Mesothelial cell of epicardium (in vitro differentiated cells): Measurements from ENCODE around the gene EHMT1. TPM values are rescaled to one million over a fixed set of nuclear protein-coding genes. Genes with fewer than 3 reads are reported as not detected.

Experiments
- DNase-seq, 2 experiments: peaks; one replicate each; pipeline ENCODE4 v3.0.0; 2021; ENCODE audit warnings: low spot score in 2 of 2; ENCODE audit not compliant: unreplicated experiment in 2 of 2
- H3K27ac Mint-ChIP-seq: 2 replicates; pipeline ENCODE4 v1.8.0; 2021; ENCODE audit warnings: mixed read lengths
- H3K27me3 Mint-ChIP-seq: 2 replicates; pipeline ENCODE4 v1.8.0; 2021; ENCODE audit warnings: low read depth, mixed read lengths
- H3K36me3 Mint-ChIP-seq: 2 replicates; pipeline ENCODE4 v1.8.0; 2021; ENCODE audit warnings: mixed read lengths
- H3K4me1 Mint-ChIP-seq: 2 replicates; pipeline ENCODE4 v1.8.0; 2021; ENCODE audit warnings: mixed read lengths
- H3K4me3 Mint-ChIP-seq: 2 replicates; pipeline ENCODE4 v1.8.0; 2021; ENCODE audit warnings: mild to moderate bottlenecking, moderate library complexity, mixed read lengths
- H3K9me3 Mint-ChIP-seq: 2 replicates; pipeline ENCODE4 v1.8.0; 2021; ENCODE audit warnings: mixed read lengths
- CTCF ChIP-seq: fragments of 200-600 bp; sonication (generic); IDR thresholded peaks from one replicate; pipeline ENCODE4 v1.5.0; 2021; ENCODE audit warnings: antibody characterized with exemption; ENCODE audit not compliant: unreplicated experiment
- total RNA-seq: library from RNA; stranded (reverse); gene quantifications from 3 replicates; pipeline ENCODE4 v1.2.1, GENCODE V29; 2021

The EHMT1 gene
- total RNA-seq, 1 donor from 2014 or later: 147 TPM

- H3K27me3 Mint-ChIP-seq: no peaks in the 10 kb centered on the region
- H3K9me3 Mint-ChIP-seq: no peaks in the 10 kb centered on the region
- no peak for TF ChIP-seq CTCF
- H3K4me1 Mint-ChIP-seq: peaks cover 54% of the 10 kb centered on the region
- no peak overlapping the region for H3K4me3 Mint-ChIP-seq
- DNase-seq: no peak
- H3K27ac Mint-ChIP-seq: no peak overlapping the region
- H3K36me3 Mint-ChIP-seq: peaks cover 17% of the 10 kb centered on the region
Measured at GRCh38 chr9:137669261-137669672, 50.5 kb downstream of the EHMT1 start.

GRCh38 chr9:137670391-137671195, 51.8 kb downstream of the EHMT1 start:
- Mint-ChIP-seq H3K4me3 (no peak overlapping the region), H3K9me3 (no peaks in the 10 kb centered on the region), H3K4me1 (peaks cover 55% of the 10 kb centered on the region), H3K27ac (peak overlapping the region; percentile 60), H3K36me3 (peaks cover 17% of the 10 kb centered on the region), H3K27me3 (no peaks in the 10 kb centered on the region)
- DNase-seq: no peak
- TF ChIP-seq CTCF: no peak

GRCh38 chr9:137671196-137671538, 52.4 kb downstream of the EHMT1 start:
- H3K27me3 Mint-ChIP-seq: no peaks in the 10 kb centered on the region
- peaks cover 17% of the 10 kb centered on the region for H3K36me3 Mint-ChIP-seq
- no peak for TF ChIP-seq CTCF
- no peak overlapping the region for H3K27ac Mint-ChIP-seq
- peaks cover 51% of the 10 kb centered on the region for H3K4me1 Mint-ChIP-seq
- no peak overlapping the region for H3K4me3 Mint-ChIP-seq
- no peak for DNase-seq
- no peaks in the 10 kb centered on the region for H3K9me3 Mint-ChIP-seq

- H3K27ac Mint-ChIP-seq: no peak overlapping the region
- H3K4me1 Mint-ChIP-seq: peaks cover 45% of the 10 kb centered on the region
- DNase-seq: no peak
- H3K4me3 Mint-ChIP-seq: no peak overlapping the region
- peaks cover 17% of the 10 kb centered on the region for H3K36me3 Mint-ChIP-seq
- H3K27me3 Mint-ChIP-seq: no peaks in the 10 kb centered on the region
- H3K9me3 Mint-ChIP-seq: no peaks in the 10 kb centered on the region
- no peak for TF ChIP-seq CTCF
Measured at GRCh38 chr9:137671721-137672120, 52.9 kb downstream of the EHMT1 start.

GRCh38 chr9:137672907-137673791, 54.3 kb downstream of the EHMT1 start:
- Mint-ChIP-seq H3K27me3 (no peaks in the 10 kb centered on the region), H3K36me3 (peaks cover 17% of the 10 kb centered on the region), H3K4me3 (no peak overlapping the region), H3K27ac (peak overlapping the region; percentile 61), H3K9me3 (no peaks in the 10 kb centered on the region), H3K4me1 (peaks cover 35% of the 10 kb centered on the region)
- peak; percentile 86 for TF ChIP-seq CTCF
- no peak for DNase-seq
